Anterior cingulate cortex (tissue), 58 donors: ENCODE results near the gene PHRF1.

ENCODE experiments used
- DNase-seq, 58 donors: peaks; one replicate each; lab custom pipeline; 2025; lab: John Stamatoyannopoulos, UW

Gene PHRF1

DNA sequence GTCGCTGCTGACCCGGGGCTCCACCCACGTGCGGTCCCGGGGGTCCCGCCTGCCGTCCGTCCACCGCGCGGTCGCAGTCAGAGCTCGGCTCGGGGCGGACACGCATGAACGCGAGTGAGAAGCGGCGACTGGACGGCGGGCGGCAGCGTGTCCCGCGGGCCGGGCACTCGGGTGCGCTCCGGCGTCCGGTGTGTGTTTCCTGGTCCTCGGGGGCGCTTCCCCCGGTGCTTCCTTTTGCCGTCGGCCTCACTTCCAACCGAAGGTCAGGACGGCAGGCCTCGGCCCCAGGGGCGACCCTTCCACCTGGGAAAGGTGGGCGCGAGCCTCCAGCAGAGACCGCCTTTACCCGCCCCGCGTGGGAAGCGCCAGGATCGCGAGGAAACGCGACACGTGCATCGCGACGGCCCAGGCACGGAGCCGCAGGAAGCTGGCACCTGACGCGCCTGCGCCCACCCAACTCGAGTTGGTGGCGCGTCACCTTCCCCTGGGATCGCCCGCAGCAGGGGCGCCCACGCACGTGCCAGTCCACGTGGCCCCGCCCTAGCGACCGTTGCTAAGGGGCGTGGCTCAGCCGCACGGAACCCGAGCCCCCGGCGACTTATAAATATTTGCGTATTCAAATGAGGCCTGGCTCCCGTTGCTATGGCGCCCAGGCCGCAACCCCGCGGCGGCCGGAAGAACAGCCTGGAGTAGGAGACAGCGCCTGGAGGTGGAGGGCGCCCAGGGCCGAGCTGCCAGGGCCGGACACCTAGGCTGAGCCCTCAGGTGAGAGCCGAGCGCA lies 39.2 kb upstream of the PHRF1 start, which contains the start of gene LRRC56:
LRRC56 (plus strand) TSS at position 687 of the 781 bp plus-strand sequence. CDS start 3,158 bp downstream, outside the sequence.
- DNase-seq, result peak in 31 of 58 donors; percentile 13 to 63 (median 40)

GRCh38 chr11:537622-538430 lies 38.4 kb upstream of the PHRF1 start:
- no peak for DNase-seq

DNA sequence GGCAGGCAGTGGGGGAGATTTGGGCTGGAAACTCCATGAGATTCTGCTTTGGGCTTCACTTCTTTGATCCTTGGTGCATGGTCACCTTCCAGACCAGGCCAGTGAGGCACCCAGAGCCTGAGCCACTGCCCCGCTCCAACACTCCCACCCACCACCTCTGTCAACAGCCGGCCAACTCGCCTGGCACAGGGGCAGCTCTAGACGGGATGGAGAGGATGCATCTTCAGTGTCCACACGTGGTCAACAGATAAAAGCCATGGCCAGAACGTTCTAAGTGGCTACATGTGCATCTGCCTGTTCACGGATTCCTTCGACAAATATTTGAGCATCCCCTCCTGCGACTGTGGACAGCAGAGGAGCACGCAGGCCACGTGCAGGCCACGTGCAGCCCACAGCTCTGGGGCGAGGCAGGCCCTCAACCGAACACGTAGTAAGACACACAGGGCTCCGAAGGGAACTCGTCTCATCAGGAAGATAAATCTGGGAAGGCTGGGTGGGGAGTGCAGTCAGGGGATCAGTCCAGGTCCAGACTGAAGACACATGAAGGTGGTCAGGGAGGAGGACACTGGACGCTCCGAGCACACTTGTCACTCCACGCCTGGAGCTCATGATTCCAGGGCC lies 37.7 kb upstream of the PHRF1 start:
- DNase-seq, result no peak

DNA sequence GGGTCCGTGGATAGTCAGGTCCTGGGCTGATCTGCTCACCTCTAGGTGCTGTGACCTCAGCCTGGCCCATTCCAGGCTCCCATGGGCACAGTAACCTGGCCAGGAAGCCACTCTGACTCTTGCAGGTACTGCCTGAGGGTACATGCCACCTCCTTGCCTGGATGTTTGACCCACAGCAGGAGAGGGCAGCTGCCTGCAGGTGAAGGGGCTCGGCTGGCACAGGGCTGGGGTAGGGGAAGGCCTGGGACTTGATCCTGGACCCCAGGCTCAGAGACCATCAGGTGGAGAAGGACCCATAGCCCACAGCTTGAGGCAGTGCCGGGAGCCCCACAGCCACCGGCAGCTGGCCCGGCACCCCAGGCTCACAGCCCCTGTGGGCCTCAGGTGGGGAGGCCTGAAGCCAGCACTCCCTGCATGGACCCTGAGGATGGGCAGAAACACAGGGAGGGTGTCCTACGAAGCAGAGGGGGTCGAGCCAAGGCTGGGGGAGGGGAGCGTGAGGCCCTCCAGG lies 36.2 kb upstream of the PHRF1 start:
- DNase-seq, result no peak

DNA sequence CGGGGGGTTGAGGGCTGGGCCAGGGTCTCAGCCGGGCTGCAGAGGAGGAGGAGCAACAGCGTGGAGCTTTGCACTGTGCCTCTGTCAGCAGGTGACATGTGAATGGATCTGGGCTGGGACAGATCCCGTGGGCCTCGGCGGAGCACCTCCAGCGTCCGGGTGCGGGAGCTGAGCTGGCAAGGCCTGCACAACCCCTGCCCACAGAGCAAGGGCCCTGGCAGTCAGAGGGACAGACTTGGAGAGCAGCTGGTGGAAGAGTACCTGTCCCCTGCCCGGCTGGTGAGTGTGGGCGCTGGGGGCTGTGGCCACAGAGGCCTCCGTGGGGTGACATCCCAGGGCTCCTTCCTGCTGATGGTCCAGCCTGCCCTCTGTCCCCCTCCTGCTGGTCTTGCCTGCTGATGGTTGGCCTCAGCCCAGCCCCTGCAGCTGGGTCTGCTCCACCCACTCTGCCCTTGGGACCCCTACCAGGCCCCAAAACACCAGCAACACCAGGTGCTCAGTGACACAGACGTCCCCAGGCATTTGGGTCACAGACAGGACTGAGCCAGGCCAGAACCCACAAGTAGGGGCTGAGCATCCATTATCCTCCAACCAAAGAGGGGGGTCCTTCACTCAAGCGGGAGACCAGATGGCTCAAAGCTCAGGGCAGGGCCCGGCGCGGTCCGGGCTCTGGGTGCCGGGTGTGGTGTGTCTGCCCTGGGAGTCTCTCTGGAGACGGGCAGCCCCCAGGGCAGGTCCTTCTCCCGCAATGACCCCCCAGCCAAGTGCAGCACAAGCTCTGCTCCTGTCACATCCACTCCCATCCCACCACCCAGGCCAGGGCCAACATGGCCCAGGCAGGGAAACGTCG lies 35.5 kb upstream of the PHRF1 start:
- DNase-seq, result no peak

DNA sequence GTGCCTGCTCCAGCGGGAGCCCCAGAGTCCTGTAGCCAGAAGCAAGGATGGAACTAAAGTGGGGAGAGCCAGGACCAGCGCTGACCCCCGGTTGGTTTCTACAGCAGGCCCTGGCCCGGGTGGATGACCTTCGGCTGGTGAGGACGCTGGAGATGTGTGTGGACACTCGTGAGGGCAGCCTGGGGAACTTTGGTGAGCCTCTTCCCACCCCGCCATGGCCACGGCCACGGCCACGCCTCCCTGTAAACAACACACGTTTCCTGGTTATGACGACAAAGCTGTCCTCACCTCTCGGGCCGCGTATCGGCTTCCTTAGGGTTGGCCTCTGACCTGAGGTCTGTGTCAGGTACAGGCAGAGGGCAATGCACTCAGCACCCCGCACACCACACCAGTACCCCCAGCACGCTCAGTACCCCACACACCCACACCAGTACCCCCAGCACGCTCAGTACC lies 34.8 kb upstream of the PHRF1 start:
- DNase-seq, result no peak

- DNase-seq, result no peak
These were observed 31.5 kb upstream of the PHRF1 start for GRCh38 chr11:544817-545166.

DNA sequence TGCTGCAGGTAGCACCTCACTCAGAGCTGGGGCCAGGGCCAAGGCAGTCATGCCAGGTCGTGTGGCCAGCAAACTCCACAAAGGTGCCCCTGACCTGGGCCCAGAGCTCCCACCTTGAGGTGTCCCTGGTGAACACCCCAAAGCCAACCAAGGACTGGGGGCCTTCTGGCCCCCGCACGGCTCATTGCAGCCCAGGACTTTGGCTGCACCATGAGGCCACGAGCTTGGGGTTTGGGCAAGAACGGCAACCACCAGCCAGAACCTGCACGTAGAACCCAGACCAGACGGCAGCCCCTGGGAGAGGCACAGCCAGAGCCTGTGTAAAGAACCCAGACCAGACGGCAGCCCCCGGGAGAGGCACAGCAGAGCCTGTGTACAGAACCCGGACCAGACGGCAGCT lies 31.1 kb upstream of the PHRF1 start:
- no peak for DNase-seq

- DNase-seq, result no peak
These were observed 27.3 kb upstream of the PHRF1 start for GRCh38 chr11:548700-549603.

GRCh38 chr11:550021-550745 lies 26.1 kb upstream of the PHRF1 start:
- DNase-seq, result no peak

GRCh38 chr11:550746-551085 lies 25.6 kb upstream of the PHRF1 start:
- DNase-seq, result no peak

DNA sequence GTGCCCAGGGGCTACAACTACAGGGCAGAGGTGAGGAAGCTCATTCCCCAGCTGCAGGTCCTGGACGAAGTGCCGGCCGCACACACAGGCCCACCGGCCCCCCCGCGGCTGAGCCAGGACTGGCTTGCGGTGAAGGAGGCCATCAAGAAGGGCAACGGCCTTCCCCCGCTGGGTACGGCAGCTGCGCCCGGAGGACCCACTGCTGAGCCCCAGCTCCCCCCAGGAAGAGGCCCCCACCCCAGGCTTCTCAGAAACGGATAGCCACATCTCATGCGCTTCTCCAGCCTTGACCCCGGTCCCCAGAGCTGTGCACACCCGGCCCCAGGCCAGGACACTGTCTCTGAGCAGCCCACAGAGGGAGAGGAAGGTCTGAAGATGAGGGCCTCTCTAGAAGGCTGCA lies 25.1 kb upstream of the PHRF1 start:
- no peak for DNase-seq

DNA sequence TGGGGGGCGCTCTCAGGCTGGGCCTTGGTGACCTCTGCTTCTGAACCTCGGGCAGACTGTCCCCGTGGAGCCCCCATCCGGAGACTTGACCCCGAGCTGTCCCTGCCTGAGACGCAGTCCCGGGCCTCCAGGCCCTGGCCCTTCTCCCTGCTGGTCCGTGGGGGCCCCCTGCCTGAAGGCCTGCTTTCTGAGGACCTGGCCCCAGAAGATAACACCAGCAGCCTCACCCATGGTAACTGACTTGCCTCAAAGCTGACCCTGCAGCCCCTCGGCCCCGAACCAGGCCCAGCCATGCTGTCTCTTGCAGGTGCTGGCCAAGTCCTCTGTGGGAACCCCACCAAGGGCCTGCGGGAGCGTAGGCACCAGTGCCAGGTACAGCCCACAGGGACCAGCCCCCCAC lies 24.7 kb upstream of the PHRF1 start:
- DNase-seq, result no peak

GRCh38 chr11:553083-553987 lies 22.9 kb upstream of the PHRF1 start:
- DNase-seq, result no peak

- DNase-seq, result no peak
These were observed 22.3 kb upstream of the PHRF1 start for GRCh38 chr11:553988-554340.

GRCh38 chr11:554428-555226 lies 21.6 kb upstream of the PHRF1 start:
- peak in 6 of 58 donors; percentile 10 to 33 (median 26) for DNase-seq
